Endothelial cell of umbilical vein (primary cell): Measurements from ENCODE around the gene ZDHHC11. TPM values are rescaled to one million over a fixed set of nuclear protein-coding genes. Genes with fewer than 3 reads are reported as not detected.

ENCODE experiments used
- BruUV-seq: library from RNA; stranded (reverse); fragments of 400-500 nt; replicated peaks from 2 replicates; lab custom pipeline; 2021; lab: Mats Ljungman, UMichigan
- CTCF ChIA-PET: fragments of 300-600, 350-600 bp; sonication (Branson Sonifier 250); formaldehyde crosslinking; loops from one replicate; lab custom pipeline; 2021; ENCODE audit warnings: antibody characterized with exemption, inconsistent platforms; lab: Charles Lee
- POLR2A ChIA-PET: fragments of 300-600, 350-600 bp; sonication (Branson Sonifier 250); formaldehyde crosslinking; loops from one replicate; lab custom pipeline; 2021; ENCODE audit warnings: antibody characterized with exemption, inconsistent platforms; lab: Charles Lee
- DNase-seq: peaks from one replicate; pipeline ENCODE4 v3.0.0-alpha.2; 2011; ENCODE audit warnings: low read depth, low spot score
- FAIRE-seq: peaks from 2 replicates; lab custom pipeline; 2011; peaks lifted over from hg19 to GRCh38; lab: Jason Lieb, UNC
- H2AFZ ChIP-seq: 2 replicates; pipeline ENCODE4 v1.6.0; 2012; ENCODE audit warnings: low read depth, low read length, control low read depth, inconsistent platforms
- H3K27ac ChIP-seq: 2 replicates; pipeline ENCODE4 v1.5.1; 2011; ENCODE audit warnings: low read depth, mild to moderate bottlenecking, control low read depth, low read length, moderate library complexity; ENCODE audit not compliant: insufficient read depth
- H3K27me3 ChIP-seq, 2 experiments: 2 replicates each; pipeline versions ENCODE4 v1.6.0 to v1.6.1; 2011; ENCODE audit warnings: low read length in 2 of 2, mixed read lengths in 1 of 2; ENCODE audit not compliant: control insufficient read depth in 2 of 2, insufficient read depth in 2 of 2
- H3K36me3 ChIP-seq, 2 experiments: 2 replicates in 1 of 2; 3 replicates in 1 of 2; pipeline ENCODE4 v1.5.1; 2011; ENCODE audit warnings: low read length in 2 of 2, mild to moderate bottlenecking in 1 of 2, moderate library complexity in 1 of 2; ENCODE audit not compliant: control insufficient read depth in 2 of 2, insufficient read depth in 2 of 2; ENCODE audit errors: extremely low read depth in 1 of 2
- H3K4me1 ChIP-seq: 3 replicates; pipeline ENCODE4 v1.5.1; 2011; ENCODE audit warnings: mild to moderate bottlenecking, low read length; ENCODE audit not compliant: control insufficient read depth, insufficient read depth; ENCODE audit errors: extremely low read depth
- H3K4me2 ChIP-seq: 2 replicates; pipeline ENCODE4 v1.6.1; 2011; ENCODE audit warnings: low read length, control low read depth, mixed read lengths; ENCODE audit not compliant: insufficient read depth
- H3K4me3 ChIP-seq, 3 experiments: fragments of 200-600 bp in 1 of 3; sonication (generic), shearing (Covaris generic) in 1 of 3; replicated peaks in 1 of 3; 2 replicates each; pipeline ENCODE4 v1.5.1; 2011 to 2016; ENCODE audit warnings: control low read depth in 3 of 3, low read length in 3 of 3, mild to moderate bottlenecking in 2 of 3, inconsistent platforms in 1 of 3, low read depth in 1 of 3, moderate library complexity in 1 of 3; ENCODE audit not compliant: insufficient read depth in 1 of 3
- H3K79me2 ChIP-seq: 2 replicates; pipeline ENCODE4 v1.6.0; 2012; ENCODE audit warnings: low read length, inconsistent platforms; ENCODE audit not compliant: control insufficient read depth, insufficient read depth
- H3K9ac ChIP-seq: replicated peaks from 2 replicates; pipeline ENCODE3; 2011; ENCODE audit warnings: low read length, control low read depth; ENCODE audit not compliant: insufficient read depth; ENCODE audit errors: extremely low read depth
- H3K9me1 ChIP-seq: replicated peaks from 3 replicates; pipeline ENCODE4 v1.6.0; 2011; ENCODE audit warnings: mild to moderate bottlenecking, low read length; ENCODE audit not compliant: control insufficient read depth, insufficient read depth; ENCODE audit errors: extremely low read depth
- H3K9me3 ChIP-seq: replicated peaks from 2 replicates; pipeline ENCODE4 v1.5.1; 2012; ENCODE audit warnings: low read length, inconsistent platforms; ENCODE audit not compliant: control insufficient read depth, insufficient read depth
- H4K20me1 ChIP-seq: replicated peaks from 2 replicates; pipeline ENCODE3; 2011; ENCODE audit warnings: mild to moderate bottlenecking, low read length; ENCODE audit not compliant: control insufficient read depth, insufficient read depth; ENCODE audit errors: extremely low read depth
- CTCF ChIP-seq, 2 donors: IDR thresholded peaks; 1 replicate in 1 of 2; 2 replicates in 1 of 2; pipeline ENCODE4 v1.5.1; 2011; ENCODE audit warnings: low read length in 2 of 2, mild to moderate bottlenecking in 2 of 2, moderate library complexity in 2 of 2, control low read depth in 1 of 2, inconsistent platforms in 1 of 2, low read depth in 1 of 2; ENCODE audit not compliant: insufficient read depth in 1 of 2; ENCODE audit errors: extremely low read depth in 1 of 2
- EZH2 ChIP-seq: IDR thresholded peaks from 2 replicates; pipeline ENCODE4 v1.6.1; 2012; ENCODE audit warnings: borderline replicate concordance, low read depth, mild to moderate bottlenecking, moderate library complexity, low read length, inconsistent platforms; ENCODE audit not compliant: severe bottlenecking
- FOS ChIP-seq: IDR thresholded peaks from 2 replicates; pipeline ENCODE4 v1.6.1; 2011; ENCODE audit warnings: mild to moderate bottlenecking, low read length, moderate library complexity, borderline replicate concordance; ENCODE audit not compliant: insufficient read depth
- GATA2 ChIP-seq: IDR thresholded peaks from 2 replicates; pipeline ENCODE4 v1.7.0; 2011; ENCODE audit warnings: low read depth, mild to moderate bottlenecking, moderate library complexity, mixed read lengths, low read length; ENCODE audit not compliant: insufficient read length, insufficient read depth
- JUN ChIP-seq: IDR thresholded peaks from 2 replicates; pipeline ENCODE4 v1.6.1; 2011; ENCODE audit warnings: borderline replicate concordance, low read depth; ENCODE audit not compliant: insufficient read length, insufficient read depth
- MYC ChIP-seq: IDR thresholded peaks from one replicate; pipeline ENCODE4 v1.6.1; 2011; ENCODE audit warnings: mild to moderate bottlenecking, low read depth, low read length
- POLR2A ChIP-seq: IDR thresholded peaks from 2 replicates; pipeline ENCODE4 v1.6.1; 2012; ENCODE audit warnings: low read depth, mild to moderate bottlenecking, control low read depth, low read length
- POLR2AphosphoS5 ChIP-seq: IDR thresholded peaks from 2 replicates; pipeline ENCODE4 v1.6.1; 2012; ENCODE audit warnings: low read depth, mild to moderate bottlenecking, control low read depth, low read length, moderate library complexity; ENCODE audit not compliant: insufficient read depth
- dilution Hi-C: fragments of 300-500 bp; cut with MboI; formaldehyde crosslinking; loops from one replicate; pipeline ENCODE4 v1.15.0; 2019; ENCODE audit warnings: low sequenced_read_pairs; ENCODE audit not compliant: extremely low pct_ligation_motif_present
- intact Hi-C: fragments of 100-400 bp; cut with micrococcal nuclease; formaldehyde crosslinking; loops from one replicate; pipeline ENCODE4 v1.10.0; 2022
- polyA plus RNA-seq, 4 experiments: library from polyadenylated mRNA; depleted of rRNA in 3 of 4; stranded (reverse) in 3 of 4; unstranded in 1 of 4; fragments of >200 nt; gene quantifications; 2 replicates each; pipeline versions ENCODE4 v1.2.1 to v1.2.3, GENCODE V29; 2011 to 2012; ENCODE audit warnings: missing spikeins in 1 of 4
- total RNA-seq: library from RNA; stranded (reverse); gene quantifications from 2 replicates; pipeline ENCODE4 v1.2.3, GENCODE V29; 2021
- TF ChIP-seq, protein P1 (sequence below): IDR thresholded peaks from 2 replicates; pipeline ENCODE4 v1.6.1; 2011; ENCODE audit not compliant: insufficient read depth, insufficient read length

ZDHHC11 gene
- total and polyA plus RNA-seq, 2 donors (not counting 3 experiments of a cell fraction or from before 2014, with no cell fraction given) = 0.35 to 4.4 TPM

- dilution Hi-C loops = no loop called here
- Histone ChIP-seq H4K20me1 (no peaks in the 10 kb centered on the region), H3K4me2 (no peak overlapping the region), H3K36me3 (peaks cover 28 to 49% of the 10 kb centered on the region in 2 experiments), H2AFZ (no peak overlapping the region), H3K9ac (no peak overlapping the region), H3K4me3 (no peak overlapping the region), H3K9me1 (no peaks in the 10 kb centered on the region), H3K9me3 (no peaks in the 10 kb centered on the region), H3K4me1 (peaks cover 6% of the 10 kb centered on the region), H3K27ac (no peak overlapping the region), H3K79me2 (peaks cover 14% of the 10 kb centered on the region), H3K27me3 (no peaks in the 10 kb centered on the region)
- FAIRE-seq (no peak), DNase-seq (no peak)
- no TSS peak for BruUV-seq
- intact Hi-C loops = no loop called here
- no peak for TF ChIP-seq GATA2
- TF ChIP-seq POLR2A = no peak
- TF ChIP-seq EZH2 = no peak
- no peak for TF ChIP-seq FOS
- TF ChIP-seq JUN = no peak
- TF ChIP-seq, protein P1, sequence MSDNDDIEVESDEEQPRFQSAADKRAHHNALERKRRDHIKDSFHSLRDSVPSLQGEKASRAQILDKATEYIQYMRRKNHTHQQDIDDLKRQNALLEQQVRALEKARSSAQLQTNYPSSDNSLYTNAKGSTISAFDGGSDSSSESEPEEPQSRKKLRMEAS = no peak
- TF ChIP-seq CTCF (IDR thresholded peaks at IDR 0.05; ENCODE audit: extremely low read depth in 1 of 2, insufficient read depth in 1 of 2, low read depth in 1 of 2, low read length in 2 of 2) = no peak
- TF ChIP-seq MYC = no peak
- TF ChIP-seq POLR2AphosphoS5 = no peak
- ChIA-PET POLR2A (no interaction called here), CTCF (no interaction called here)
Observed at GRCh38 chr5:878125-878524, 27.3 kb upstream of the ZDHHC11 start.
